ENCODE results near the gene PRMT3. TPM values are rescaled to one million over a fixed set of nuclear protein-coding genes. Genes with fewer than 3 reads are reported as not detected.

Gene PRMT3
- total and polyA plus RNA-seq, 2 of the 4 experiments (the other 2 are of a cell fraction) = 8.8 to 11.3 TPM

- Histone ChIP-seq H3K9ac (ENCODE audit: low read depth, low read length) (no peak overlapping the region), H3K14ac (replicated peaks; ENCODE audit: low read depth, low read length) (no peak overlapping the region), H3K9me1 (ENCODE audit: insufficient read depth, low read length) (no peaks in the 10 kb centered on the region), H3K9me3 (ENCODE audit: control insufficient read depth, insufficient read depth, low read length) (no peaks in the 10 kb centered on the region), H3K4ac (ENCODE audit: low read depth, low read length) (no peak overlapping the region), H2BK5ac (ENCODE audit: low read depth, low read length, poor library complexity, severe bottlenecking) (no peak overlapping the region), H3K18ac (ENCODE audit: low read depth, low read length) (no peak overlapping the region), H3K56ac (ENCODE audit: extremely low read depth, insufficient read depth, low read length) (no peak overlapping the region), H4K5ac (ENCODE audit: low read depth, low read length) (no peak overlapping the region), H2BK120ac (ENCODE audit: low read depth, low read length) (no peak overlapping the region), H3K4me2 (ENCODE audit: low read depth, low read length) (no peak overlapping the region), H3K79me1 (ENCODE audit: low read depth in 1 of 2, low read length in 2 of 2) (no peaks in the 10 kb centered on the region), H3K27ac (ENCODE audit: insufficient read depth, low read length) (no peak overlapping the region), H2AFZ (replicated peaks; ENCODE audit: low read length, poor library complexity) (no peak overlapping the region), H3K27me3 (ENCODE audit: control insufficient read depth, insufficient read depth, low read length) (peaks cover 15% of the 10 kb centered on the region), H4K20me1 (ENCODE audit: insufficient read depth, low read length) (no peaks in the 10 kb centered on the region), H4K8ac (ENCODE audit: low read depth in 2 of 2, low read length in 2 of 2) (no peak overlapping the region), H2AK5ac (ENCODE audit: low read depth, low read length) (no peak overlapping the region), H3K4me3 (ENCODE audit: insufficient read depth, low read depth, low read length) (no peak overlapping the region), H2AK9ac (replicated peaks; ENCODE audit: low read depth, low read length, poor library complexity) (no peak overlapping the region), H4K91ac (ENCODE audit: insufficient read depth, low read depth, low read length) (no peak overlapping the region), H2BK15ac (ENCODE audit: low read depth, low read length) (no peak overlapping the region), H3K23ac (ENCODE audit: low read depth, low read length) (no peak overlapping the region), H2BK20ac (ENCODE audit: low read depth, low read length) (no peak overlapping the region), H3K36me3 (ENCODE audit: control insufficient read depth, insufficient read depth, low read length) (no peaks in the 10 kb centered on the region), H3K4me1 (ENCODE audit: control insufficient read depth, insufficient read depth, low read length) (no peaks in the 10 kb centered on the region)
- DNase-seq (no peak), ATAC-seq (ENCODE audit: low read depth) (no peak)
- dilution Hi-C loops (cut with HindIII; ENCODE audit: low sequenced_read_pairs, unreplicated experiment) = no loop called here
- in situ Hi-C loops (cut with MboI; ENCODE audit: low sequenced_read_pairs) = loop anchor here (5.0 to 25.0 kb wide), 2 partner anchors 225 to 415 kb away; no protein-coding TSS in a partner anchor
- ChIA-PET POLR2A (ENCODE audit: unreplicated experiment) (no interaction called here), CTCF (interaction anchor here (0.6 to 4.7 kb wide), 5 partner anchors 9 to 398 kb away, joined by 3 to 21 read pairs (median 5); no protein-coding TSS in a partner anchor)
- TF ChIP-seq, protein P1, sequence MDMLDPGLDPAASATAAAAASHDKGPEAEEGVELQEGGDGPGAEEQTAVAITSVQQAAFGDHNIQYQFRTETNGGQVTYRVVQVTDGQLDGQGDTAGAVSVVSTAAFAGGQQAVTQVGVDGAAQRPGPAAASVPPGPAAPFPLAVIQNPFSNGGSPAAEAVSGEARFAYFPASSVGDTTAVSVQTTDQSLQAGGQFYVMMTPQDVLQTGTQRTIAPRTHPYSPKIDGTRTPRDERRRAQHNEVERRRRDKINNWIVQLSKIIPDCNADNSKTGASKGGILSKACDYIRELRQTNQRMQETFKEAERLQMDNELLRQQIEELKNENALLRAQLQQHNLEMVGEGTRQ (IDR thresholded peaks at IDR 0.05; ENCODE audit: low read depth, low read length) = no peak
- TF ChIP-seq, protein P2, sequence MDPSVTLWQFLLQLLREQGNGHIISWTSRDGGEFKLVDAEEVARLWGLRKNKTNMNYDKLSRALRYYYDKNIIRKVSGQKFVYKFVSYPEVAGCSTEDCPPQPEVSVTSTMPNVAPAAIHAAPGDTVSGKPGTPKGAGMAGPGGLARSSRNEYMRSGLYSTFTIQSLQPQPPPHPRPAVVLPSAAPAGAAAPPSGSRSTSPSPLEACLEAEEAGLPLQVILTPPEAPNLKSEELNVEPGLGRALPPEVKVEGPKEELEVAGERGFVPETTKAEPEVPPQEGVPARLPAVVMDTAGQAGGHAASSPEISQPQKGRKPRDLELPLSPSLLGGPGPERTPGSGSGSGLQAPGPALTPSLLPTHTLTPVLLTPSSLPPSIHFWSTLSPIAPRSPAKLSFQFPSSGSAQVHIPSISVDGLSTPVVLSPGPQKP (IDR thresholded peaks at IDR 0.05; ENCODE audit: borderline replicate concordance, low read depth, low read length) = no peak
- TF ChIP-seq MAZ (IDR thresholded peaks at IDR 0.05; ENCODE audit: borderline replicate concordance, low read depth, low read length) (no peak), NFE2L2 (IDR thresholded peaks at IDR 0.05; ENCODE audit: low read depth, low read length) (no peak), CHD1 (IDR thresholded peaks at IDR 0.05; ENCODE audit: low read depth, low read length) (no peak), RFX5 (IDR thresholded peaks at IDR 0.05; ENCODE audit: low read depth, low read length) (no peak), CEBPB (IDR thresholded peaks at IDR 0.05; ENCODE audit: low read depth, low read length) (no peak), MXI1 (IDR thresholded peaks at IDR 0.05; ENCODE audit: borderline replicate concordance, low read depth, low read length) (no peak), SMC3 (IDR thresholded peaks at IDR 0.05; ENCODE audit: low read depth, low read length) (no peak)
- WGBS, 2 experiments (ENCODE audit: extremely low coverage in 2 of 2, insufficient read length in 1 of 2) = no CpG with 5 or more reads among the region's 2 CpGs
- intact Hi-C loops (cut with micrococcal nuclease) = loop anchor here (5.0 kb wide), 1 partner anchor 415 kb away; no protein-coding TSS in a partner anchor
- no TSS peak for BruUV-seq (replicated peaks)
Measured at GRCh38 chr11:20351751-20352262, 35.7 kb upstream of the PRMT3 start.
